ENCODE data around the gene ACOX1.

Gene ACOX1

GRCh38 chr17:75908201-75908600 lies 70.8 kb downstream of the ACOX1 start:
- no peak for DNase-seq (ENCODE audit: low spot score)

- peak; percentile 31 for DNase-seq (ENCODE audit: low spot score)
Observed at GRCh38 chr17:75906143-75906884, 72.7 kb downstream of the ACOX1 start.

- DNase-seq (ENCODE audit: low spot score) = peak; percentile 97
Observed at GRCh38 chr17:75904749-75905521, 74.0 kb downstream of the ACOX1 start, which contains the start of gene MRPL38. Gene MRPL38 (minus strand): TSS chr17:75904884. CDS start chr17:75904875, 9 bp downstream.

GRCh38 chr17:75902406-75902805 lies 76.6 kb downstream of the ACOX1 start:
- DNase-seq (ENCODE audit: low spot score) = no peak

GRCh38 chr17:75901727-75902126 lies 77.2 kb downstream of the ACOX1 start:
- DNase-seq (ENCODE audit: low spot score) = no peak

- no peak for DNase-seq (ENCODE audit: low spot score)
Observed at GRCh38 chr17:75900691-75901533, 78.1 kb downstream of the ACOX1 start.

GRCh38 chr17:75899767-75900468 lies 79.0 kb downstream of the ACOX1 start:
- DNase-seq (ENCODE audit: low spot score) = no peak

GRCh38 chr17:75899353-75899752 lies 79.6 kb downstream of the ACOX1 start:
- DNase-seq (ENCODE audit: low spot score) = no peak

- no peak for DNase-seq (ENCODE audit: low spot score)
Observed at GRCh38 chr17:75898791-75899190, 80.2 kb downstream of the ACOX1 start.

- DNase-seq (ENCODE audit: low spot score) = no peak
Observed at GRCh38 chr17:75898065-75898464, 80.9 kb downstream of the ACOX1 start.

GRCh38 chr17:75897160-75898019 lies 81.6 kb downstream of the ACOX1 start:
- DNase-seq (ENCODE audit: low spot score) = no peak

GRCh38 chr17:75896415-75897159 lies 82.4 kb downstream of the ACOX1 start, which contains the start of gene TRIM65:
Gene TRIM65 (minus strand): TSS chr17:75896951. CDS start chr17:75896937, 14 bp downstream.
- DNase-seq (ENCODE audit: low spot score) = peak; percentile 78

GRCh38 chr17:75895370-75896155 lies 83.4 kb downstream of the ACOX1 start:
- peak; percentile 35 for DNase-seq (ENCODE audit: low spot score)

GRCh38 chr17:75894049-75894733 lies 84.8 kb downstream of the ACOX1 start:
- no peak for DNase-seq (ENCODE audit: low spot score)

- DNase-seq (ENCODE audit: low spot score) = no peak
Observed at GRCh38 chr17:75893305-75894048, 85.5 kb downstream of the ACOX1 start.

- no peak for DNase-seq (ENCODE audit: low spot score)
Observed at GRCh38 chr17:75892556-75893224, 86.3 kb downstream of the ACOX1 start.
